WERI-Rb-1 (cell line): ENCODE measurements around the gene MC1R.
A peak's percentile ranks its signal among the peaks of the same experiment; 100 is the strongest.
"Not testable (repeated sequence)": the region's sequence is repeated elsewhere in the genome, so short reads cannot be mapped to it uniquely, and the experiment has no call there.

Experiments used
- DNase-seq: peaks from one replicate; pipeline ENCODE4 v3.0.0-alpha.2; 2020
- H3K27ac ChIP-seq: fragments of 250-450 bp; sonication (Bioruptor Pico); 2 replicates; pipeline ENCODE4 v1.5.1; 2020; ENCODE audit warnings: mild to moderate bottlenecking, moderate library complexity
- H3K27me3 ChIP-seq: fragments of 250-450 bp; sonication (Bioruptor Pico); 2 replicates; pipeline ENCODE4 v1.5.1; 2021; ENCODE audit warnings: mild to moderate bottlenecking, low read depth, moderate library complexity; ENCODE audit not compliant: insufficient read depth, severe bottlenecking
- H3K36me3 ChIP-seq: fragments of 250-450 bp; sonication (Bioruptor Pico); 2 replicates; pipeline ENCODE4 v1.5.1; 2020; ENCODE audit warnings: mild to moderate bottlenecking, moderate library complexity
- H3K4me3 ChIP-seq: 2 replicates; pipeline ENCODE4 v1.5.1; 2011; ENCODE audit warnings: low read depth, mild to moderate bottlenecking, control low read depth, low read length
- H3K9me3 ChIP-seq: fragments of 250-450 bp; sonication (Bioruptor Pico); 2 replicates; pipeline ENCODE4 v1.5.1; 2021; ENCODE audit warnings: mild to moderate bottlenecking, moderate library complexity; ENCODE audit not compliant: severe bottlenecking
- TF ChIP-seq, protein P1 (sequence below): IDR thresholded peaks from 2 replicates; pipeline ENCODE4 v1.5.1; 2011; ENCODE audit warnings: low read depth, mild to moderate bottlenecking, control low read depth, inconsistent platforms, low read length

Gene MC1R

DNA sequence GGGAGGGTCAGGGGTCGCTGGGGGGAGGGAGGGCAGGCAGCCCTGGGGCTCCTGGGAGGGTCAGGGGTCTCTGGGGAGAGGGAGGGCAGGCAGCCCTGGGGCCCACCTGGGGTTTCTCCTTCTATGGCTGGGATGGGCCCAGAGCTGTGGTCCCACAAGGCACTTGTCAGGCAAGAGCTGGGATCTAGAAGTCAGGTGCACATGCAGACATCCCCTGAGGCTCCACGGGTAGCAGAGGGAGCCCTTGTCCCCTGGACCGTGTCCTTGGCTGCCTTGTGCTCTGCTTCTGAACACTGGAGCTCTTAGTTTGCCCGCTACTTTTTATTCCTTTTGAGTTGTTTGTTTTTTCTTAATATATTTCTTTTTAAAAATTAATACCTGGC, 6.3 kb downstream of the MC1R start:
- H3K9me3 ChIP-seq = no peaks in the 10 kb centered on the region
- no peak for DNase-seq
- peaks cover 4% of the 10 kb centered on the region for H3K36me3 ChIP-seq
- peak overlapping the region; percentile 57 for H3K27ac ChIP-seq
- H3K27me3 ChIP-seq = no peaks in the 10 kb centered on the region
- TF ChIP-seq, protein P1, sequence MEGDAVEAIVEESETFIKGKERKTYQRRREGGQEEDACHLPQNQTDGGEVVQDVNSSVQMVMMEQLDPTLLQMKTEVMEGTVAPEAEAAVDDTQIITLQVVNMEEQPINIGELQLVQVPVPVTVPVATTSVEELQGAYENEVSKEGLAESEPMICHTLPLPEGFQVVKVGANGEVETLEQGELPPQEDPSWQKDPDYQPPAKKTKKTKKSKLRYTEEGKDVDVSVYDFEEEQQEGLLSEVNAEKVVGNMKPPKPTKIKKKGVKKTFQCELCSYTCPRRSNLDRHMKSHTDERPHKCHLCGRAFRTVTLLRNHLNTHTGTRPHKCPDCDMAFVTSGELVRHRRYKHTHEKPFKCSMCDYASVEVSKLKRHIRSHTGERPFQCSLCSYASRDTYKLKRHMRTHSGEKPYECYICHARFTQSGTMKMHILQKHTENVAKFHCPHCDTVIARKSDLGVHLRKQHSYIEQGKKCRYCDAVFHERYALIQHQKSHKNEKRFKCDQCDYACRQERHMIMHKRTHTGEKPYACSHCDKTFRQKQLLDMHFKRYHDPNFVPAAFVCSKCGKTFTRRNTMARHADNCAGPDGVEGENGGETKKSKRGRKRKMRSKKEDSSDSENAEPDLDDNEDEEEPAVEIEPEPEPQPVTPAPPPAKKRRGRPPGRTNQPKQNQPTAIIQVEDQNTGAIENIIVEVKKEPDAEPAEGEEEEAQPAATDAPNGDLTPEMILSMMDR = no peak
- H3K4me3 ChIP-seq = peak overlapping the region; percentile 65

DNA sequence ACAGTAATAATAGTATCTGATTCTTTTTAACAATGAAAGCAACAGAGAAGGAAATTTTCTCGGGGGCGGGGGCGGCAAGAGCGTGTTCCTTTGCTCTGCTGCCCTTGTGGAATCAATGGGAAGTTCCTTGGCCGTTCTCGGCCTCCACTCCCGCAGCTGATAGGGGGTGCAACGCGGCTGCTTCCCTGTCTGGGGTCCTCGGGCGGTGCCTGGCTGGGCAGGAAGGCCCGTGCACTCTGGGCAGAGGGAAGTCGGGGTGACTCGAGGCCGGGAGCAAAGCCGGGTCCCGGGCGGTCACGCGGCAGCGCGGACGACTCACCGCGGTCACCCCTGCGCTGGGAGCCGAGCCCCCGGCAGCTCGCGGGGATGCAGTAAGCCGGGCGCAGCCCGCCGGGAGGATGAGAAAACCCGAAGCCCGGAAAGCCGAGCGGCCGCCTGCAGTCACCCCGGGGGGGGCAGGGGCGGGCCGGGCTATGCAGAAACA, 7.0 kb downstream of the MC1R start:
- Histone ChIP-seq H3K9me3 (no peaks in the 10 kb centered on the region), H3K27me3 (no peaks in the 10 kb centered on the region), H3K36me3 (peaks cover 4% of the 10 kb centered on the region), H3K27ac (peak overlapping the region; percentile 62), H3K4me3 (peak overlapping the region; percentile 47)
- no peak for DNase-seq
- TF ChIP-seq, protein P1 = no peak

DNA sequence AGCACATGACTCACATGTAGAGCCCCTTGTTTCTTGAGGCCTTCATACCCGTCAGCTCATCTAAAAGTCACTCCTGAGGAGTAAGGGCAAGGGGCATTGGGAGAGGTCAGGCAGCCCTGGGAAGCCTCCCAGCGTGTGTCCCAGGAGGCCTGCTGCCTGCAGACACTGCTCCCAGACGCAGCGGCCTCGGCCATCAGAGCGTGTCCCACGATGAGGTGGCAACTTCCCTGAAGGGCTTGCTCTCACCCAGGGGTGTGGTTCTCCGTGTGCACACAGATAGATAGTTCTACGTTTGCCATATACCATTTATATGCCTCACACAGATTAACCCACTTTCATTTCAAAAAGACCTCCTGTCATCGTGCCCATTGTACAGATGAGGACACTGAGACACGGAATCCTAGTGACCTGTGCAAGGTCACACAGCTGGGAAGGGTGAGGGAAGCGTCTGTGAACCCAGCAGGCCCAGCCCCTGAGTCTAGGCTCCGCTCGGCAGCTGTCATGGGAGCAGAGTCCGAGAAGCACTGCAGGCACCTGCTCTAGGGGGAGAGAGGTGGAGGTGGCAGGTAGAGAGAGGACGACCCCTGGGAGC, 12.7 kb downstream of the MC1R start:
- no peak for DNase-seq
- Histone ChIP-seq H3K4me3 (no peak overlapping the region), H3K27ac (no peak overlapping the region), H3K36me3 (peaks cover 19% of the 10 kb centered on the region), H3K9me3 (no peaks in the 10 kb centered on the region), H3K27me3 (no peaks in the 10 kb centered on the region)
- TF ChIP-seq, protein P1 = no peak

DNA sequence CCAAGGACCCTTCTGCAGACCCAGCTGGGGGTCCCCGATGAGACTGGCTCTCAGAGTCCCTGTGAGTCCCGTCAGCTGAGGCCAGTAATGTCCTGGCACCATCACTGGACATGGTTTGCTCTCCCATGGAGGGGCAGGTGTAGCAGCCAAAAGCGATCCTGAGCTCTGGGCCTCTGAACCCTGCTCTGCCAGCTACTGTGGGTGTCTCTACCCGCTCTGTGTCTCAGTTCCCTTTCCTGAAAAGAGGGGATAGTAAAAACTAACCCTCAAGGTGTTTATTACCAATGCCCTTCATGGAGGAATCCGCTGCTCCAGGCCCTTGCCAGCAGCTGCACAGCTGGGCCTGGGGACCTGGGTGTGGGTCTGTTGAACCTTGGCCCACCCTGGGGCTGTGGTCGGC, 13.3 kb downstream of the MC1R start:
- TF ChIP-seq, protein P1 = no peak
- H3K36me3 ChIP-seq = peaks cover 19% of the 10 kb centered on the region
- no peak overlapping the region for H3K27ac ChIP-seq
- H3K9me3 ChIP-seq = no peaks in the 10 kb centered on the region
- no peak for DNase-seq
- H3K27me3 ChIP-seq = no peaks in the 10 kb centered on the region
- H3K4me3 ChIP-seq = no peak overlapping the region

DNA sequence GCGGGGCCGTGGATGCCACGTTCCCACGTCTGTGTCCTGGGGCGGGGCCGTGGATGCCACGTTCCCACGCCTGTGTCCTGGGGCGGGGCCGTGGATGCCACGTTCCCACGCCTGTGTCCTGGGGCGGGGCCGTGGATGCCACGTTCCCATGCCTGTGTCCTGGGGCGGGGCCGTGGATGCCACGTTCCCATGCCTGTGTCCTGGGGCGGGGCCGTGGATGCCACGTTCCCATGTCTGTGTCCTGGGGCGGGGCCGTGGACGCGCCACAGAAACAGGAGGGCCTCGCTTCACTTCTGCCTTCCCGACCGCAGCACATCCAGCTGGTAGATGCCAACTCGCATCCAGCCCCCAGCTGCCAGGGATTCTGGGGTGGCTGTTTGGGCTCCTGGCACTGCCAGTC, 15.4 kb downstream of the MC1R start:
- H3K27ac ChIP-seq, H3K9me3 ChIP-seq, H3K4me3 ChIP-seq, H3K27me3 ChIP-seq, DNase-seq: not testable (repeated sequence)
- H3K36me3 ChIP-seq = peaks cover 19% of the 10 kb centered on the region

DNA sequence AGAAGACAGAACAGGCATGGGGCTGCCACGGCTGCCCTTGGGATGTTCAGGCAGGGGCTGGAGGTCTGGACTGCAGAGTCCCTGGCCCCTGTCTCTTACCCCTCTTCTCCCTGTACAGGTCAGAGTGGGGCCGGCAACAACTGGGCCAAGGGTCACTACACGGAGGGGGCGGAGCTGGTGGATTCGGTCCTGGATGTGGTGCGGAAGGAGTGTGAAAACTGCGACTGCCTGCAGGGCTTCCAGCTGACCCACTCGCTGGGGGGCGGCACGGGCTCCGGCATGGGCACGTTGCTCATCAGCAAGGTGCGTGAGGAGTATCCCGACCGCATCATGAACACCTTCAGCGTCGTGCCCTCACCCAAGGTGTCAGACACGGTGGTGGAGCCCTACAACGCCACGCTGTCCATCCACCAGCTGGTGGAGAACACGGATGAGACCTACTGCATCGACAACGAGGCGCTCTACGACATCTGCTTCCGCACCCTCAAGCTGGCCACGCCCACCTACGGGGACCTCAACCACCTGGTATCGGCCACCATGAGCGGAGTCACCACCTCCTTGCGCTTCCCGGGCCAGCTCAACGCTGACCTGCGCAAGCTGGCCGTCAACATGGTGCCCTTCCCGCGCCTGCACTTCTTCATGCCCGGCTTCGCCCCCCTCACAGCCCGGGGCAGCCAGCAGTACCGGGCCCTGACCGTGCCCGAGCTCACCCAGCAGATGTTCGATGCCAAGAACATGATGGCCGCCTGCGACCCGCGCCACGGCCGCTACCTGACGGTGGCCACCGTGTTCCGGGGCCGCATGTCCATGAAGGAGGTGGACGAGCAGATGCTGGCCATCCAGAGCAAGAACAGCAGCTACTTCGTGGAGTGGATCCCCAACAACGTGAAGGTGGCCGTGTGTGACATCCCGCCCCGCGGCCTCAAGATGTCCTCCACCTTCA, 16.2 kb downstream of the MC1R start:
- DNase-seq = no peak
- peaks cover 15% of the 10 kb centered on the region for H3K36me3 ChIP-seq

DNA sequence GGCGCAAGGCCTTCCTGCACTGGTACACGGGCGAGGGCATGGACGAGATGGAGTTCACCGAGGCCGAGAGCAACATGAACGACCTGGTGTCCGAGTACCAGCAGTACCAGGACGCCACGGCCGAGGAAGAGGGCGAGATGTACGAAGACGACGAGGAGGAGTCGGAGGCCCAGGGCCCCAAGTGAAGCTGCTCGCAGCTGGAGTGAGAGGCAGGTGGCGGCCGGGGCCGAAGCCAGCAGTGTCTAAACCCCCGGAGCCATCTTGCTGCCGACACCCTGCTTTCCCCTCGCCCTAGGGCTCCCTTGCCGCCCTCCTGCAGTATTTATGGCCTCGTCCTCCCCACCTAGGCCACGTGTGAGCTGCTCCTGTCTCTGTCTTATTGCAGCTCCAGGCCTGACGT, 17.0 kb downstream of the MC1R start:
- H3K4me3 ChIP-seq, H3K9me3 ChIP-seq, DNase-seq, H3K27ac ChIP-seq, H3K27me3 ChIP-seq: not testable (repeated sequence)
- H3K36me3 ChIP-seq = peaks cover 15% of the 10 kb centered on the region; the same call in 1 of the 2 replicates

More for the DNA sequence above, 16.2 kb downstream of the MC1R start:
- H3K9me3 ChIP-seq = no peaks in the 10 kb centered on the region
- H3K27me3 ChIP-seq = no peaks in the 10 kb centered on the region
- TF ChIP-seq, protein P1 = no peak
- H3K27ac ChIP-seq = no peak overlapping the region
- H3K4me3 ChIP-seq = no peak overlapping the region
